ENCODE results near the gene ZNF330.
"Not testable (repeated sequence)": the region's sequence is repeated elsewhere in the genome, so short reads cannot be mapped to it uniquely, and the experiment has no call there.

The ZNF330 gene

GRCh38 chr4:141220691-141221659 lies at the start of gene ZNF330:
TSS of gene ZNF330 (plus strand) at chr4:141220895. CDS start at chr4:141222372, 1,477 bp downstream.
- DNase-seq: peak; percentile 73

DNA sequence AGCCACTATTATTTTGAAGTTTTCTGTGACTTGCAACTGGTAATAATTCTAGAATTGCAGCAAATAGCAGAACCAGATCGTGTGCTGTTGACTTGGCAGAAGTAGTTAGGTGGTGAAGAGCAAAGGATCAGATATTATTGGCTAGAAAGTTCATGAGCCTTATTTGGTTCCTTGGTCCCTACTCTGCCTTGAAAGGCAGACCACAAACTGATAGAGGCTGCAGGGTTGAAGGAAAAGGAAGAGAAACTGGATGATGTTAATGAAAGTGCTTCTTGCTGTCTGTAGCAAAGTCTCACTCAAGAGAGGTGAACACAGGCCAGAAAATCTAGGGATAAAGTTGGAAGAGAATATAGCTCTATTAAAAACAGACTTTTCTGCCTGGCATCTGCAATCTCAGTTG lies 46.2 kb upstream of the ZNF330 start:
- no peak for DNase-seq

DNA sequence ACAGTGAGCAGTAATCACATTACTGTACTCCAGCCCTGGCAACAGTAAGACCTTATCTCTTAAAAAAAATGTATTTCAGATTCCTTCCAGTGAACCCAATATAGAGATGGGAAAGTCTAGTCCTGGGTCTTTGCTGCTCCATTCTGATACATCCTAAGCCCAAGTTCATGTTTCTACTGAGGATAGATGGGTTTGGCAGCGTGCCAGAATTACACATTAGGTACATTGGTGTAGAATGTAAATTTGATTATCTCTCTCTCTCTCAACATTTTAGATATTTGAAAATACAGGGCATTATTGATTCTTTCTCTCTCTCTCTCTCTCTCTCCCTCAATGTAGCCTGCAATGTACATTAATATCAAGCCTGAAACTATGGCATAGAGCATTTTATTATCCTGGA lies 43.5 kb upstream of the ZNF330 start:
- DNase-seq: no peak

DNA sequence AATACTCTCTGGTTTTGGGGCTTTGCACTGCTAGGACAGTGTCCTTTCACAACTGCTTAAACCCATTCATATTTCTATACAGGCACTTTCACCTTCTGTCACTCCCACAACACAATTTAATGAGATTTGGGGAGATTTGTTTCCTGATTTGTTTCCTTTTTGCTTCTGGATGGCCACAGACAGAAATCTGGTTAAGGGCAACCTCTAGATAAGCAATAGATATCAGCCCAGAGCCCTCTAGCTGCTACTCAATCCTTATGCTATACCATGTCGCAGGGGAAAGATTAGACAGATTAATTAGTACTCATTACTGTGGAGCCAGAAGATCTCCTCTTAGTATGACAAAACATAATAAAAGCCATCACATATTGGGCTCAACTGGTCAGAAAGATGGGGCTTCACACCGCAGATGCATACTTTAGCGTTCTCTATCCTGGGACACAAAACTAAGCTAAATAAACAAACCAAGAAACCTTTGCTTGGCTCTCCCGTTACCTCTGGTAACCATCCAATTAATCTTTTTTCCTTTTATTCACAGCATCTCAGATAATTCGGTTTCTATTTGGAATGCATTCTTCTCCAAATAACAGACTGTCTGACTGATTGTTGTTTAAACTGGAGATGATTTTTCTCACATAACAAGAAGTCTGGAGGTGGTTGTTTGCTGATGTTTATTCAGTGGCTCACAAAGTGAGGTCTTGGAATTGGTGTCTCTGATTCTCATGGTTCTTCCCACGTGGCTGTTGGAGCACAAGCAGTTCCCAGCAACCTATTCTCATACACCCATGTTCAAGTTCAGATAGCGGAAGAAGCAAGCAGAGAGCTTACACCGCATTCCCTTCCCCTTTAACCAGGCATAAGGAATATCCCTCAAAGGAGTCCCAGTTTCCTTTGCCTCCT lies 41.0 kb upstream of the ZNF330 start:
- DNase-seq: no peak

- DNase-seq: no peak
Measured at GRCh38 chr4:141180991-141181761, 39.5 kb upstream of the ZNF330 start.

DNA sequence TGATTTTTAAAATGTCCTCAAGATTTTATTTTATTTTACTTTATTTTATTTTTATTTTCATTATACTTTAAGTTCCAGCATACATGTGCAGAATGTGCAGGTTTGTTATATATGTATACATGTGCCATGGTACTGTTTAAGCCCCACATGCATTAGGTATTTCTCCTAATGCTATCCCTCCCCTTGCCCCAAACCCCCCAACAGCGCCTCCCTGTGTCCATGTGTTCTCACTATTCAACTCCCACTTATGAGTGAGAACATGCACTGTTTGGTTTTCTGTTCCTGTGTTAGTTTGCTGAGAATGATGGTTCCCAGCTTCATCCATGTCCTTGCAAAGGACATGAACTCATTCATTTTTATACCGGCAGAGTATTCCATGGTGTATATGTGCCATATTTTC lies 37.2 kb upstream of the ZNF330 start:
- DNase-seq: not testable (repeated sequence)

- no peak for DNase-seq
Measured at GRCh38 chr4:141192564-141192963, 28.1 kb upstream of the ZNF330 start.

DNA sequence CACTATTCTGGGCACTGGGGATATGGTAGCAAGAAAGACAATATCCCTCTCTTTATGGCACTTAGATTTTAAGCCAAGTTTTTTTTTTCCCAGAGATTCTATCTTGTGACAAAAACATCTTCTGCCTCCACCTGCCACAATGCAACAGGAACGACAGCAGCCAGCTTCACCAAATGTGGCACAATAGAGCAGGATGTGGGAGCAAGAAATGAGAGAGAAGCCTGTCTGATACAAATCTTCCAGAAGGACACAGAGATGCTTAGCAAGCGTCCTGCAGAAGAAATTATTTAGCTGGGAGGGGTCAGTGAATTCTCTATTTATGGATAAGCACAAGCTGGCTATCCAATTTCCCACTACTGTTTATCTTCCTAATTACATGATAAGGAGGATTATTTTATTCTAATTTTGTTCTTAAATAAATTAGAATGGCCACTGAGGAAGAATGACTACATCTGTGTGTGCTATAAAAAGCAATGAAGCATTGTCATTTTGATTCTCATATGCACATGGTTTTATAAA lies 27.1 kb upstream of the ZNF330 start:
- no peak for DNase-seq

- DNase-seq: no peak
Measured at GRCh38 chr4:141195095-141195707, 25.5 kb upstream of the ZNF330 start.

DNA sequence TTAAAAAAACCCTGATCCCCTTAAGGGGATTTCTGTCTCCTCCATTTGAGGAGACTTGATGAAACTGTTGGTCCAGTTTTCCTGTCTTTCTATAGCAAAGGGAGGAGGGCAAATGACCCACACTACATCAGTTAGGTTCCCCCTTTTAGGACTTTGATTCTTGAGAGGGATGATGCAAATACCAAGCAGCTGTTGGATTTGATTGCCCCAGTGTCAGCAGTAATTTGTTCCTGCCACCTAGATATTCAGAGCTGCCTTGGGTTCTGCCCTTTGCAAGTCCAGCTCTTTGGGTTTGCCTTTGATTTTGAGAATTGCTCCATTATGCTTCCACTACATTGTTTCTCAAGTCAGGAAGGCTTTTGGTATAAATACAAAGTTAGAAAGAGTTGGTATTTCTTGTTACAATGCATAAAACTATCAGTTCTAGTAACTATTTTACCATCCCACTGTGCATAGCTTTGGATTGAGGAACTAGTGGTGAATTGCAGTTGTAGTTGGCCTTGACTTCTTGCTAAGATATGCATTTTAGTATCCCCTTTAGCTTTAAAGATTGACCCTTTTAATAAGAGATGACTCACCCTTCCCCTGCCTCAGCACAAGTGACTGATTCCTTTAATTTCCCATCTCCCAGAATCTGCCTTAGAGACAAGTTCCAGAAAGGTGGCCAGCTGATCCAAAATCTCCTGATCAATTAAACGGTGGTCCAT lies 24.3 kb upstream of the ZNF330 start:
- DNase-seq: no peak

- DNase-seq: no peak
Measured at GRCh38 chr4:141207961-141208360, 12.7 kb upstream of the ZNF330 start.

DNA sequence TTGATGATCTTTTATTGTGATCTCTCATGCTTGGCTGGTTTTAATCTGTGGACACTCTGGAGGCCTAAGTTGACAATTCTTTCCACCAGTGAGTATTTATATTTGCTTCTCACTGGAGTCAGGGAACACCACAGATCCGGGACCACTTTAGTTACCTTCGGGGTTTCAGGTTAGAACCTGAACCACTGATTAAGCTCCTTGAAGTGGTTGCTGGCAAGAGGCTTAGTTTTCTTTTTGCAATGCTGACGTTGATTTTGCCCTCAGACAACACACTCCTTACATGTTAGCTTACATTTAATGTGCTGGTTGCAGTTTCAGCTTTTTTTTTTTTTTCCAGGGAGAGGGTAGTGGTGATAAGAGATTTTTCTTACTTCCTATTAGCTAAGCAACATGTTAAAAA lies 10.5 kb upstream of the ZNF330 start:
- no peak for DNase-seq

DNA sequence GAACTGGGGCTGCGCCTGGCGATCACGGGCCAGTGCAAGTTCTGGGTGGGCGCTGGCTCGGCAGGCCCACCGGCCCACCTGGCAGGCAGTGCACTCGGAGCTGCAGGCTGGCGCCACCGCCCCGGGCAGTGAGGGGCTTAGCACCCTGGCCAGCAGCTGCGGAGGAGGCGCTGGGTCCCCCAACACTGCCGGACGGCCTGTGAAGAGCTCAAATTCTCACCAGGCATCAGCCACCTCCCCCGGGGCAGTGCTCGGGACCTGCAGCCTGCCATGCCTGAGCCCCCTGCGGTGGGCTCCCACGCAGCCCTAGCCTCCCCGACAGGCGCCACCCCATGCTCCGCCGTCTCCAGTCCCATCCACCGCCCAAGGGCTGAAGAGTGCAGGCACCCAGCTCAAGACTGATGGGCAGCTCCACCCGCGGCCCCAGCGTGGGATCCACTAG lies 7.1 kb upstream of the ZNF330 start:
- DNase-seq: no peak

DNA sequence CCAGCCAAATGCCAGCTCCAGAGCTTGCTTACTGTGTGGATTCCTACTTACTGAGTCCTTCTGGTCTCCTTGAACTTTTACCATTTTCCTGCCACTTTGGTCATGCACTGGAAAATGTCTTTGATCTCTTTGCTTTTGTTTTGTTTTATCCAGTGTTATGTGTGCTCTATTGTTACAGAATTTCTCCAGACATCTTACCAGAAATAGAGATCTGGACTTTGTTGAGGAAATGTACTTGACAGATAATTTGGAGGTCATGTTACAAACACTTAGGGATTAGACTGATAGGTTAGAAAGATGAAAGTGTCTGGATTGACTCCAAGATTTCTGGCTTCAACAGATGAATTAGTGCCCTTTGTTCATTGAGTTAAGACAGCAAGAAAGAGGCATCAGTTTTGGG lies 5.7 kb upstream of the ZNF330 start:
- no peak for DNase-seq

DNA sequence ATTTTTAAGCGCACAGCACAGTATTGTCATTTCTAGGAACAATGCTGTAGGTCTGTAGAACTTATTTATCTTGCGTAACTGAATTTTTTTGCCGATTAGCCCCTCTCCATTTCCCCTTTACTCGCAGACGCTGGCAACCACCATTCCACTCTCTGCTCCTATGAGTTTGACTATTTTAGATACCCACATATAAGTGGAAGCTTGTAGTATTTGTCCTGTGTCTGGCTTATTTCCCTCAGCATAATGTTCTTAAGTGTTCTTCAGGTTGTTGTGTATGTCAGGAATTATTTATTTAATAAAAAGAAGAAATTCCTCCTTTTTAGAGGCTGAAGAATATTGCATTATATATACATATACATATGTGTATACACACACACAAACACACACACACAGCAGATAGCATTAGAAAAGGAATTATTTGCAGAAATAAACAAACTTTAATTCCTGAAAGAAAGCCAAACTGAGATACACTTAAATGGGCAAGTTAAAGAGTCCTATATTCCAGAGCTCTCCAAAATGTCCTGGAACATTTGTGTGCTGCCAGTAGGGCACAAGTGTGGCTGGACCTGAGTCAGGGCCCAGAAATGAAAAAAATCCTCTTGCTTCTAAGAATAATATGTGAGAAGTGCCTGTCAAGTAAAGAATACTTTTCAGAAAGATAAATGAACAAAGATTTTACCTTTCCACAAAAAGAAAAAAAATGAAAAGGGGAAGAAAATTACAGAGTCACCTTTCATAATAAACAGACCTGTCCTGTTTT lies 4.5 kb upstream of the ZNF330 start:
- no peak for DNase-seq

GRCh38 chr4:141220271-141220670 lies 424 bp upstream of the ZNF330 start:
- DNase-seq: no peak

GRCh38 chr4:141223418-141223817 lies 2.7 kb downstream of the ZNF330 start:
- DNase-seq: no peak

DNA sequence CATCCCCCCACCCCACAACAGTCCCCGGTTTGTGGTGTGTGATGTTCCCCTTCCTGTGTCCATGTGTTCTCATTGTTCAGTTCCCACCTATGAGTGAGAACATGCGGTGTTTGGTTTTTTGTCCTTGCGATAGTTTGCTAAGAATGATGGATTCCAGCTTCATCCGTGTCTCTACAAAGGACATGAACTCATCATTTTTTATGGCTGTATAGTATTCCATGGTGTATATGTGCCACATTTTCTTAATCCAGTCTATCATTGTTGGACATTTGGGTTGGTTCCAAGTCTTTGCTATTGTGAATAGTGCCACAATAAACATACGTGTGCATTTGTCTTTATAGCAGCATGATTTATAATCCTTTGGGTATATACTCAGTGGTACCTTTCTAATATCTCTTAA lies 6.6 kb downstream of the ZNF330 start:
- DNase-seq: not testable (repeated sequence)

- DNase-seq: no peak
Measured at GRCh38 chr4:141229408-141230101, 8.9 kb downstream of the ZNF330 start.

DNA sequence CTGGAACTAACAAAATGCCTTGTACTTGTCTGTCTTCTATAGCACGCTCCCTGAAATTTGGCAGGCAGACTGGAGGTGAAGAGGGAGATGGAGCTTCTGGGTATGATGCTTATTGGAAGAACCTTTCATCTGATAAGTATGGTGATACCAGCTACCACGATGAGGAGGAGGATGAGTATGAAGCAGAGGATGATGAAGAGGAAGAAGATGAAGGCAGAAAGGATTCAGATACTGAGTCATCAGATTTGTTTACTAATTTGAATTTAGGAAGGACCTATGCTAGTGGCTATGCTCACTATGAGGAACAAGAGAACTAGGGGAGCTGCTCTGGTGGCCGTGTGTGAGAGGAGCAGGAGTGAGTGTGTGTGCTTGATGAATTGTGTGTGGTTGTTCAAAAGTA lies 13.0 kb downstream of the ZNF330 start:
- no peak for DNase-seq

Measured in HCEC 1CT (cell line).